IMR-90 (cell line): Measurements from ENCODE around the gene ANTXR1. TPM values are rescaled to one million over a fixed set of nuclear protein-coding genes. Genes with fewer than 3 reads are reported as not detected.

Experiments used
- ATAC-seq: fragments of 200-7000 bp; cut with Tn5 transposase; 2 replicates; pipeline ENCODE4 v1.9.1; 2020; ENCODE audit warnings: low read depth, mild to moderate bottlenecking, moderate library complexity
- BruUV-seq: library from RNA; stranded (reverse); fragments of 400-500 nt; replicated peaks from 2 replicates; lab custom pipeline; 2021; lab: Mats Ljungman, UMichigan
- CTCF ChIA-PET: fragments of 300-600 bp; formaldehyde crosslinking; extraction: SDS; loops from one replicate; lab custom pipeline; 2021; ENCODE audit warnings: antibody characterized with exemption; lab: Yijun Ruan, JAX
- POLR2A ChIA-PET: fragments of 300-600 bp; sonication (Branson Sonifier 250); formaldehyde crosslinking; loops from one replicate; lab custom pipeline; 2022; ENCODE audit warnings: antibody characterized with exemption; ENCODE audit not compliant: unreplicated experiment; lab: Charles Lee
- DNase-seq: peaks from one replicate; pipeline ENCODE4 v3.0.0; 2013
- H2AFZ ChIP-seq: replicated peaks from 2 replicates; pipeline ENCODE3; 2013; ENCODE audit warnings: low read length, mild to moderate bottlenecking; ENCODE audit not compliant: poor library complexity
- H2AK5ac ChIP-seq: 2 replicates; pipeline ENCODE4 v1.6.1; 2013; ENCODE audit warnings: low read depth, low read length, inconsistent platforms
- H2AK9ac ChIP-seq: replicated peaks from 2 replicates; pipeline ENCODE3; 2013; ENCODE audit warnings: mild to moderate bottlenecking, low read depth, low read length, moderate library complexity; ENCODE audit not compliant: poor library complexity
- H2BK120ac ChIP-seq: 2 replicates; pipeline ENCODE4 v1.6.1; 2013; ENCODE audit warnings: low read depth, low read length, inconsistent platforms
- H2BK15ac ChIP-seq: 3 replicates; pipeline ENCODE4 v1.6.1; 2013; ENCODE audit warnings: low read depth, low read length, inconsistent platforms
- H2BK20ac ChIP-seq: 2 replicates; pipeline ENCODE4 v1.6.1; 2013; ENCODE audit warnings: low read depth, mild to moderate bottlenecking, inconsistent platforms, low read length, moderate library complexity
- H2BK5ac ChIP-seq: 2 replicates; pipeline ENCODE4 v1.6.1; 2013; ENCODE audit warnings: mild to moderate bottlenecking, low read depth, low read length, inconsistent platforms; ENCODE audit not compliant: poor library complexity, severe bottlenecking
- H3K14ac ChIP-seq: replicated peaks from 2 replicates; pipeline ENCODE4 v1.6.1; 2013; ENCODE audit warnings: low read depth, low read length, inconsistent platforms
- H3K18ac ChIP-seq: 2 replicates; pipeline ENCODE4 v1.6.1; 2013; ENCODE audit warnings: low read depth, low read length, control low read depth
- H3K23ac ChIP-seq: 2 replicates; pipeline ENCODE4 v1.6.1; 2013; ENCODE audit warnings: low read depth, low read length, inconsistent platforms
- H3K27ac ChIP-seq: 2 replicates; pipeline ENCODE4 v1.5.1; 2013; ENCODE audit warnings: mild to moderate bottlenecking, control low read depth, low read length; ENCODE audit not compliant: insufficient read depth
- H3K27me3 ChIP-seq: 2 replicates; pipeline ENCODE4 v1.6.1; 2013; ENCODE audit warnings: low read length; ENCODE audit not compliant: control insufficient read depth, insufficient read depth
- H3K36me3 ChIP-seq: 2 replicates; pipeline ENCODE4 v1.6.1; 2013; ENCODE audit warnings: low read length, mixed read lengths; ENCODE audit not compliant: control insufficient read depth, insufficient read depth
- H3K4ac ChIP-seq: 2 replicates; pipeline ENCODE4 v1.6.1; 2013; ENCODE audit warnings: low read depth, low read length, inconsistent platforms
- H3K4me1 ChIP-seq: 2 replicates; pipeline ENCODE4 v1.6.1; 2013; ENCODE audit warnings: low read length, mixed read lengths; ENCODE audit not compliant: control insufficient read depth, insufficient read depth
- H3K4me2 ChIP-seq: 2 replicates; pipeline ENCODE4 v1.6.1; 2013; ENCODE audit warnings: low read depth, mild to moderate bottlenecking, control low read depth, low read length, moderate library complexity
- H3K4me3 ChIP-seq: 2 replicates; pipeline ENCODE4 v1.5.1; 2013; ENCODE audit warnings: low read depth, mild to moderate bottlenecking, control low read depth, low read length, moderate library complexity; ENCODE audit not compliant: insufficient read depth
- H3K56ac ChIP-seq: 2 replicates; pipeline ENCODE4 v1.6.1; 2013; ENCODE audit warnings: low read length, inconsistent platforms; ENCODE audit not compliant: insufficient read depth; ENCODE audit errors: extremely low read depth
- H3K79me1 ChIP-seq, 2 experiments: 2 replicates each; pipeline ENCODE4 v1.6.1; 2013; ENCODE audit warnings: low read length in 2 of 2, inconsistent platforms in 1 of 2, low read depth in 1 of 2
- H3K9ac ChIP-seq: 2 replicates; pipeline ENCODE4 v1.6.1; 2013; ENCODE audit warnings: low read depth, low read length, control low read depth
- H3K9me1 ChIP-seq: 2 replicates; pipeline ENCODE4 v1.6.1; 2013; ENCODE audit warnings: low read length, inconsistent platforms; ENCODE audit not compliant: insufficient read depth
- H3K9me3 ChIP-seq: 2 replicates; pipeline ENCODE4 v1.6.1; 2013; ENCODE audit warnings: low read length; ENCODE audit not compliant: control insufficient read depth, insufficient read depth
- H4K20me1 ChIP-seq: 2 replicates; pipeline ENCODE4 v1.6.1; 2013; ENCODE audit warnings: low read length, inconsistent platforms; ENCODE audit not compliant: insufficient read depth
- H4K5ac ChIP-seq: 2 replicates; pipeline ENCODE4 v1.6.1; 2013; ENCODE audit warnings: mild to moderate bottlenecking, low read depth, low read length, control low read depth
- H4K8ac ChIP-seq, 2 experiments: 2 replicates each; pipeline ENCODE4 v1.6.1; 2013; ENCODE audit warnings: low read depth in 2 of 2, low read length in 2 of 2, control low read depth in 1 of 2, inconsistent platforms in 1 of 2
- H4K91ac ChIP-seq: 2 replicates; pipeline ENCODE4 v1.6.1; 2013; ENCODE audit warnings: low read depth, low read length, inconsistent platforms; ENCODE audit not compliant: insufficient read depth
- NFE2L2 ChIP-seq: fragments of 150-350 bp; IDR thresholded peaks from 2 replicates; pipeline ENCODE4 v1.6.1; 2016; ENCODE audit warnings: low read depth, mild to moderate bottlenecking, low read length
- WGBS, 2 experiments: methylation state at CpG; one replicate each; pipeline versions ENCODE4 v1.1.5 to v1.1.7; 2013; ENCODE audit warnings: missing lambda C conversion rate in 2 of 2; ENCODE audit not compliant: insufficient read length in 1 of 2; ENCODE audit errors: extremely low coverage in 2 of 2; 5-methylcytosine and 5-hydroxymethylcytosine counted together
- dilution Hi-C: fragments of 300-500 bp; cut with HindIII; formaldehyde crosslinking; loops from one replicate; pipeline ENCODE4 v1.14.3; 2018; ENCODE audit warnings: low sequenced_read_pairs; ENCODE audit not compliant: unreplicated experiment
- in situ Hi-C: fragments of 300-500 bp; cut with MboI; formaldehyde crosslinking; loops from 3 replicates; pipeline ENCODE4 v1.14.3; 2019; ENCODE audit warnings: low sequenced_read_pairs, inconsistent platforms, mixed read lengths
- intact Hi-C: fragments of 100-400 bp; cut with micrococcal nuclease; formaldehyde crosslinking; loops from 2 replicates; pipeline ENCODE4 v1.10.0; 2022
- polyA plus RNA-seq, 3 experiments: library from polyadenylated mRNA; depleted of rRNA; stranded (reverse); fragments of >200 nt; gene quantifications; 2 replicates each; pipeline ENCODE4 v1.2.3, GENCODE V29; 2012; ENCODE audit warnings: low replicate concordance in 1 of 3
- total RNA-seq: library from RNA; depleted of rRNA; stranded (reverse); fragments of >200 nt; gene quantifications from 2 replicates; pipeline ENCODE4 v1.2.3, GENCODE V29; 2012

ANTXR1 gene
- total and polyA plus RNA-seq, 2 of the 4 experiments (the other 2 are of a cell fraction): 27.2 to 36.9 TPM

- Histone ChIP-seq H3K4me2 (no peak overlapping the region), H3K27ac (no peak overlapping the region), H3K56ac (no peak overlapping the region), H3K23ac (no peak overlapping the region), H2BK15ac (no peak overlapping the region), H3K4me1 (peaks cover 22% of the 10 kb centered on the region), H2AK5ac (no peak overlapping the region), H2AK9ac (no peak overlapping the region), H3K79me1 (peaks cover 9 to 34% of the 10 kb centered on the region in 2 experiments; a peak in 3 of 4 replicates), H2BK120ac (no peak overlapping the region), H3K27me3 (no peaks in the 10 kb centered on the region), H3K18ac (no peak overlapping the region), H3K36me3 (peaks cover 27% of the 10 kb centered on the region), H2BK5ac (no peak overlapping the region), H3K14ac (no peak overlapping the region), H4K8ac (no peak overlapping the region), H2AFZ (no peak overlapping the region), H3K4me3 (no peak overlapping the region), H3K9ac (no peak overlapping the region), H4K5ac (no peak overlapping the region), H3K4ac (no peak overlapping the region), H3K9me1 (peaks cover 28% of the 10 kb centered on the region), H4K20me1 (peaks cover 4% of the 10 kb centered on the region; the same call in 1 of the 2 replicates), H4K91ac (no peak overlapping the region), H3K9me3 (no peaks in the 10 kb centered on the region), H2BK20ac (no peak overlapping the region)
- CTCF ChIA-PET: no interaction called here
- no TSS peak for BruUV-seq
- DNase-seq: no peak
- TF ChIP-seq NFE2L2: no peak
- dilution Hi-C loops (no loop called here), in situ Hi-C loops (no loop called here), intact Hi-C loops (no loop called here)
- WGBS, 2 experiments: 100% methylated on average over 1 of the region's 6 CpGs; no CpG with 5 or more reads in 1 of the 2 experiments
- POLR2A ChIA-PET: no interaction called here
- ATAC-seq: no peak
These were observed 77.8 kb downstream of the ANTXR1 start for GRCh38 chr2:69090820-69091219.
